GM12872 (cell line): ENCODE data around the gene ZNF71.

Experiments
- TF ChIP-seq, protein P1 (sequence below): IDR thresholded peaks from 3 replicates; pipeline ENCODE4 v1.5.1; 2011; ENCODE audit warnings: low read depth, mild to moderate bottlenecking, low read length, moderate library complexity; ENCODE audit not compliant: insufficient read depth

Gene ZNF71

DNA sequence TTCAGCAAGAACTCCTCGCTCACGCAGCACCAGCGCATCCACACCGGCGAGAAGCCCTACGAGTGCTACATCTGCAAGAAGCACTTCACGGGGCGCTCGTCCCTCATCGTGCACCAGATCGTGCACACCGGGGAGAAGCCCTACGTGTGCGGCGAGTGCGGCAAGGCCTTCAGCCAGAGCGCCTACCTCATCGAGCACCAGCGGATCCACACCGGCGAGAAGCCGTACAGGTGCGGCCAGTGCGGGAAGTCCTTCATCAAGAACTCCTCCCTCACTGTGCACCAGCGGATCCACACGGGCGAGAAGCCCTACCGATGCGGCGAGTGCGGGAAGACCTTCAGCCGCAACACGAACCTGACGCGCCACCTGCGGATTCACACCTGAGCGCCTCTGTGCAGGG is 27.3 kb downstream of the ZNF71 start:
- TF ChIP-seq, protein P1, sequence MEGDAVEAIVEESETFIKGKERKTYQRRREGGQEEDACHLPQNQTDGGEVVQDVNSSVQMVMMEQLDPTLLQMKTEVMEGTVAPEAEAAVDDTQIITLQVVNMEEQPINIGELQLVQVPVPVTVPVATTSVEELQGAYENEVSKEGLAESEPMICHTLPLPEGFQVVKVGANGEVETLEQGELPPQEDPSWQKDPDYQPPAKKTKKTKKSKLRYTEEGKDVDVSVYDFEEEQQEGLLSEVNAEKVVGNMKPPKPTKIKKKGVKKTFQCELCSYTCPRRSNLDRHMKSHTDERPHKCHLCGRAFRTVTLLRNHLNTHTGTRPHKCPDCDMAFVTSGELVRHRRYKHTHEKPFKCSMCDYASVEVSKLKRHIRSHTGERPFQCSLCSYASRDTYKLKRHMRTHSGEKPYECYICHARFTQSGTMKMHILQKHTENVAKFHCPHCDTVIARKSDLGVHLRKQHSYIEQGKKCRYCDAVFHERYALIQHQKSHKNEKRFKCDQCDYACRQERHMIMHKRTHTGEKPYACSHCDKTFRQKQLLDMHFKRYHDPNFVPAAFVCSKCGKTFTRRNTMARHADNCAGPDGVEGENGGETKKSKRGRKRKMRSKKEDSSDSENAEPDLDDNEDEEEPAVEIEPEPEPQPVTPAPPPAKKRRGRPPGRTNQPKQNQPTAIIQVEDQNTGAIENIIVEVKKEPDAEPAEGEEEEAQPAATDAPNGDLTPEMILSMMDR: no peak

DNA sequence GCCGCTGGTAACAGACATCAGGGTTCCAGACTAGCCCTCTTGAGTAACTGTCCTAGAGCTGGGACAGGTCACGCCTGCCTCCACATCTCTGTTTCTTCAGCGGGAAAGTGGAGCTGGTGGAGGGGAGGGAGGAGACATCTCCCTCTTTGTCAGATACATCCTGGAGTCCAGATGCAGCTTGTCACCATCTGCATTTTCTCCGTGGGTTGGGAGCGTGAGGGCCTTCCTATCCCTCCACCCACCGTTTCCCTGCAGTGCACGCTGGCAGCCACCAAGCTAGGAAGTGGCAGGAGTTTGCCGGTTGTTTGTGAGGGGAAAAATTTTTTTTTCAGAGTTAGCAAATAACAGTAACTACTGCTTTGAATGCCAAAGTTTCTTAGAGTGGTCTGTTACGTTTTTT is 27.9 kb downstream of the ZNF71 start:
- TF ChIP-seq, protein P1: no peak

DNA sequence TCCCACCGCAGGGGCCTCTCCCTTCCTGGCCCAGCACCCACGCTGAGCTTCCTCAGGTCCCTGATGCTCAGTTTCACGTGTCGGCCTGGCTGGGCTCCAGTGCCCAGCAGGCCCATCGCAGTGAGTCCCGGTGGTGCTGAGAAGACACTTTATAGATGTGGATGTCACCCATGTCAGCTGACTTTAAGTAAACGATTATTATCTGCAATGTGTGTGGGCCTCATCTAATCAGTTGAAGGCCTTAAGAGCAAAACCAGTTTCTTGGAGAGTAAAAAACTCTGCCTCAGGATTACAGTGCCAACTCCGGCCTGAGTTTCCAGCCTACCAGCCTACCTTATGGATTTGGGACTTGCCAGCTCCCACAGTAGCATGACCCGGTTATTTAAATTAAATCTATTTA is 30.6 kb downstream of the ZNF71 start:
- TF ChIP-seq, protein P1: no peak

DNA sequence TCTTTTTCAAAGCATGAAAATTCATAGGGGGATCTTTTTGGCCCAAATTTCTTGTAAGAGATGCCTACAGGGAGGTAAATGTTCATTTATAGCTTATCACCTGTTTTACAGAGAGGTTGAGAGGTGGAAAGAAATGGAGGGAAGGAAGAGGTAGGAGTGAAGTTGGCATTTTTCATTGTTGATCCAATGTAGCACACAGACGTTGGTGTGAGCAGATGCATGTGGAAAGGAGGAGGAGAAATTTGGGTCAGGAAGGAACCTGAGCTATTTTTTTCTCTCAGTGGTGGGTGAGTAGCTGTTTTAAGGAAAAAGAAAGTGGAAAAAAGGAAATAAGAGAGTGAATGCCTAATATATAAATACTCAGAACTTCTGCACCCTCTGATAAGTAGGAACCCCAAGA is 37.9 kb downstream of the ZNF71 start:
- TF ChIP-seq, protein P1: no peak

DNA sequence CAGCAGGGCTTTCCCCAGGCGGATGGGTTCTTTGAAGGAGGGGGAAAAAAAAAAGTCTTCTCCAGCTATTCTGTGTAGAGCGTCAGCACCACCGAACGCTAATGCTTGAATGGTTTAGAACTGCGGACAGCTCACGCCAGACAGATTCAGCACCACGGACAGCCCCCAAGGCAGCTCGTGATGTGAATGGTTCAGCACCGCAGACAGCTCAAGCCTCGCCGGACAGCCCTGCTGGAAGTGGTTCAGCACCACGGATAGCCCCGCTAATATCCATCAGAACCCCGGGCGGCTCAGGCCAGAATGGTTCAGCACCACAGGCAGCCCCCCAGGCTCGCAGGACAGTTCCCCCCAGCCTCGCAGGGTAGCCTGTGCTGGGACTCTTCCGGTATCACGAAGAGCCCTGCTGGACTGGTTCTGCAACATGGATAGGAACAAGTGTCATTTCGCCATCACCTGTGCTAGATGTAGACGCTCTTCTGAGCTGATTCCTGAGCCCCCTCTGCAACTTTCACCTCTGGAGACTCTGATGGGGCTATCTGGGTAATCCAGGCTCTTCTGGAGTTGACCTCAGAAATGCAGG is 43.0 kb downstream of the ZNF71 start:
- TF ChIP-seq, protein P1: no peak

DNA sequence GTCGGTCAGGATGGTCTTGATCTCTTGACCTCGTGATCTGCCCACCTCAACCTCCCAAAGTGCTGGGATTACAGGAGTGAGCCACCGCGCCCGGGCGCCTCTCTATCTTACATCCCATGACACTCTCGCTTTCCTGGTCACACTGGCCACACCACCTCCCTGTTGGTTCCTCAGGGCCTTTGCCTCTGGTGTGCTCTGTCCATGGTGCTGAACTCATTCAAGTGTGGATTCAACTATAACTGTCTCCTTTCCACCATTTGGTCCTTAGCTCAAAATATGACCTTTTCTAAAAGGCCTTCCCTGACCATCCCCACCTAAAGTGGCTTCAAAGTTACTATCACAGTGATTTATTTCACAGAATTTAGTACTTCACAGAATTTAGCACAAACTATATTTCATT is 44.1 kb downstream of the ZNF71 start:
- TF ChIP-seq, protein P1: no peak

DNA sequence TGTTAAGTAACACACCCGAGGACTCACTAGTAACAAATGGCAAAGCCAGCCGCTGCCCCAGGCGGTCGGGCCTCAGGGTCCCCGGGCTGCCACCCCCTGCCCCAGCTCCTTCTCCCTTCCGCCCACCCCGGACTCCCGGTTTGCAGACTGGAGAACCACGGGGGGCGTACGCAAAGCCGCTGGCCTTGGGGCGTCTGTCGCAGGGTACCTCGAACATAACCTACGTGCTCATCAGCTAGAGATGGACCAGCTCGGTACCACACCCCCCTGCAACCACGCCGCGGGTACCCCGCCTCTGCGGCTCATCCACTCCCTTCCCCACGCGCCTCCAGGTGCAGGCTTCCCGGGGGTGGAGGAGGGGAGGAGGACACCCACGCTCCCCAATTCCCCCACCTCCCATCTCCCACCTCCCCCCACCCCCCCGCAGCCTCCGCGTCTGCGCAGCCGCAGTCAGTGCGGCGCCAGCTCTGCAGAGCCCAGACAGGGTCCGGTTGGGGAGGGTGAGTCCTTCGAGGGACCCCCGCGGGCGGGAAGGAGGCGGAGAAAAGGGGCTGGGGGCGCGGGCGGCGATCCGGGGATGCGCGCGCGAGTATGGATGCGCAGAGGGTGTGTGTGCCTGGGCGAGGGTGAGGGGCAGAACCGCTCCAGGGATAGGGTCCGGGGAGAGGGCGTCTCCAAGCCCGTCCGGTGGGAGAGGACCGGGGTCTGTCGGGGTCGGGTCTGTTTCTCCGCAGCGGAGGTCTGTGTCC is 47.8 kb downstream of the ZNF71 start, which contains the start of gene SMIM17:
Gene SMIM17, plus strand, starts transcription at position 449 of the 749 bp plus-strand sequence. CDS start 2,509 bp downstream, outside the sequence.
- TF ChIP-seq, protein P1: no peak
